GM12878 (cell line): ENCODE measurements around the gene TRDN. TPM values are rescaled to one million over a fixed set of nuclear protein-coding genes. Genes with fewer than 3 reads are reported as not detected.
A peak's percentile ranks its signal among the peaks of the same experiment; 100 is the strongest.

Experiments
- ATAC-seq: fragments of 200-7000 bp; cut with Tn5 transposase; 3 replicates; pipeline ENCODE4 v1.9.1; 2020; ENCODE audit warnings: mild to moderate bottlenecking, moderate library complexity
- BruUV-seq: library from RNA; stranded (reverse); fragments of 400-500 nt; replicated peaks from 2 replicates; lab custom pipeline; 2021; lab: Mats Ljungman, UMichigan
- CTCF ChIA-PET: fragments of 300-600 bp; sonication (Branson Sonifier 250); formaldehyde crosslinking; extraction: SDS; loops from one replicate; lab custom pipeline; 2021; ENCODE audit warnings: inconsistent platforms; lab: Yijun Ruan, JAX
- POLR2A ChIA-PET: fragments of 350-600 bp; formaldehyde crosslinking; extraction: SDS; loops from one replicate; lab custom pipeline; 2021; ENCODE audit warnings: inconsistent platforms; lab: Charles Lee
- RAD21 ChIA-PET: fragments of 300-600 bp; sonication (Branson Sonifier 250); formaldehyde crosslinking; loops from one replicate; lab custom pipeline; 2023; ENCODE audit warnings: antibody characterized with exemption; ENCODE audit not compliant: unreplicated experiment; lab: Charles Lee
- SMC1A ChIA-PET: fragments of 300-600 bp; sonication (Branson Sonifier 250); formaldehyde crosslinking; loops from one replicate; lab custom pipeline; 2023; ENCODE audit not compliant: unreplicated experiment, uncharacterized antibody; lab: Charles Lee
- DNase-seq: peaks from one replicate; pipeline ENCODE4 v3.0.0-alpha.2; 2011; ENCODE audit warnings: low read depth, low spot score
- FAIRE-seq: peaks from 3 replicates; lab custom pipeline; 2011; peaks lifted over from hg19 to GRCh38; lab: Jason Lieb, UNC
- H2AFZ ChIP-seq: 2 replicates; pipeline ENCODE4 v1.6.0; 2011; ENCODE audit warnings: low read depth, low read length, control low read depth; ENCODE audit not compliant: control insufficient read depth
- H3K27ac ChIP-seq: 2 replicates; pipeline ENCODE4 v1.5.1; 2011; ENCODE audit warnings: control low read depth; ENCODE audit not compliant: control insufficient read depth, insufficient read depth
- H3K27me3 ChIP-seq, 2 experiments: replicated peaks in 1 of 2; 2 replicates each; pipeline versions ENCODE4 v1.6.0 to v1.6.1; 2011; ENCODE audit warnings: low read length in 1 of 2; ENCODE audit not compliant: control insufficient read depth in 2 of 2, insufficient read depth in 2 of 2
- H3K36me3 ChIP-seq, 2 experiments: 2 replicates each; pipeline ENCODE4 v1.5.1; 2011; ENCODE audit warnings: low read length in 1 of 2; ENCODE audit not compliant: control insufficient read depth in 2 of 2, insufficient read depth in 2 of 2
- H3K4me1 ChIP-seq: 2 replicates; pipeline ENCODE4 v1.6.1; 2011; ENCODE audit warnings: mild to moderate bottlenecking, low read length, moderate library complexity, mixed read lengths; ENCODE audit not compliant: control insufficient read depth, insufficient read depth
- H3K4me2 ChIP-seq: 2 replicates; pipeline ENCODE4 v1.6.0; 2011; ENCODE audit warnings: control low read depth; ENCODE audit not compliant: control insufficient read depth, insufficient read depth
- H3K4me3 ChIP-seq: fragments of 200-600 bp; sonication (generic); 2 replicates; pipeline ENCODE4 v1.5.1; 2016
- H3K79me2 ChIP-seq: 2 replicates; pipeline ENCODE4 v1.6.0; 2011; ENCODE audit warnings: low read length; ENCODE audit not compliant: control insufficient read depth, insufficient read depth
- H3K9ac ChIP-seq: 2 replicates; pipeline ENCODE4 v1.8.0; 2011; ENCODE audit warnings: low read length, control low read depth, mixed read lengths; ENCODE audit not compliant: control insufficient read depth, insufficient read depth
- H3K9me3 ChIP-seq: replicated peaks from 3 replicates; pipeline ENCODE4 v1.5.1; 2011; ENCODE audit warnings: mild to moderate bottlenecking, low read length; ENCODE audit not compliant: control insufficient read depth, insufficient read depth
- H4K20me1 ChIP-seq: 2 replicates; pipeline ENCODE4 v1.6.0; 2011; ENCODE audit not compliant: control insufficient read depth, insufficient read depth
- CHD4 ChIP-seq: fragments of 200-600 bp; sonication (generic); IDR thresholded peaks from 2 replicates; pipeline ENCODE4 v1.6.1; 2016; ENCODE audit warnings: mild to moderate bottlenecking
- EED ChIP-seq: sonication (generic); IDR thresholded peaks from 2 replicates; pipeline ENCODE4 v1.6.1; 2016; ENCODE audit warnings: antibody characterized with exemption, low read depth
- FOXK2 ChIP-seq: fragments of 450-650 bp; IDR thresholded peaks from 2 replicates; pipeline ENCODE4 v1.6.1; 2017; ENCODE audit warnings: mild to moderate bottlenecking, moderate library complexity
- HDAC2 ChIP-seq: fragments of 200-600 bp; sonication (generic); IDR thresholded peaks from 2 replicates; pipeline ENCODE4 v1.6.1; 2017
- IRF5 ChIP-seq: fragments of 450-650 bp; IDR thresholded peaks from 2 replicates; pipeline ENCODE4 v1.6.1; 2017; ENCODE audit warnings: borderline replicate concordance
- MTA2 ChIP-seq: fragments of 450-650 bp; IDR thresholded peaks from 2 replicates; pipeline ENCODE4 v1.6.1; 2016; ENCODE audit warnings: low read depth, mild to moderate bottlenecking, moderate library complexity
- MXI1 ChIP-seq: fragments of 150-350 bp; IDR thresholded peaks from 2 replicates; pipeline ENCODE4 v1.6.1; 2011; ENCODE audit warnings: low read depth, mild to moderate bottlenecking, inconsistent platforms, low read length, improper control_type of control experiment
- NFYB ChIP-seq: IDR thresholded peaks from 2 replicates; pipeline ENCODE4 v1.6.1; 2011; ENCODE audit warnings: low read depth, mild to moderate bottlenecking, low read length, improper control_type of control experiment, moderate library complexity; ENCODE audit not compliant: insufficient read depth
- NR2F1 ChIP-seq: fragments of 450-650 bp; conservative IDR thresholded peaks from 2 replicates; pipeline ENCODE4 v1.6.1; 2017; ENCODE audit warnings: mild to moderate bottlenecking
- PAX8 ChIP-seq: fragments of 450-650 bp; IDR thresholded peaks from 2 replicates; pipeline ENCODE4 v1.6.1; 2017; ENCODE audit warnings: mild to moderate bottlenecking, moderate library complexity
- PKNOX1 ChIP-seq: fragments of 450-650 bp; IDR thresholded peaks from 2 replicates; pipeline ENCODE4 v1.6.1; 2016; ENCODE audit warnings: mild to moderate bottlenecking
- POLR2A ChIP-seq: IDR thresholded peaks from 2 replicates; pipeline ENCODE4 v1.6.1; 2011; ENCODE audit warnings: low read depth, mild to moderate bottlenecking, low read length
- SIN3A ChIP-seq: IDR thresholded peaks from 2 replicates; pipeline ENCODE4 v1.6.1; 2012; ENCODE audit warnings: low read depth, low read length, improper control_type of control experiment
- SIX5 ChIP-seq: IDR thresholded peaks from 2 replicates; pipeline ENCODE4 v1.6.1; 2011; ENCODE audit warnings: mild to moderate bottlenecking, low read depth, low read length, moderate library complexity; ENCODE audit not compliant: severe bottlenecking
- SREBF2 ChIP-seq: IDR thresholded peaks from 2 replicates; pipeline ENCODE4 v1.6.1; 2012; ENCODE audit warnings: mild to moderate bottlenecking, low read length
- SRF ChIP-seq, 2 experiments: IDR thresholded peaks; 2 replicates each; pipeline ENCODE4 v1.6.1; 2011; ENCODE audit warnings: low read depth in 2 of 2, low read length in 2 of 2, mild to moderate bottlenecking in 1 of 2, moderate library complexity in 1 of 2
- WGBS: methylation state at CpG from one replicate; pipeline ENCODE4 v1.1.6; 2016; ENCODE audit warnings: low lambda C conversion rate; ENCODE audit not compliant: insufficient replicate concordance, insufficient coverage; ENCODE audit errors: missing lambda C conversion rate; 5-methylcytosine and 5-hydroxymethylcytosine counted together
- in situ Hi-C: fragments of 300-500 bp; cut with MboI; formaldehyde crosslinking; loops from 9 replicates; pipeline ENCODE4 v1.14.3; 2018; ENCODE audit warnings: mixed read lengths
- intact Hi-C: fragments of 100-400 bp; cut with micrococcal nuclease; formaldehyde crosslinking; loops from one replicate; pipeline ENCODE4 v1.14.2; 2022; ENCODE audit not compliant: unreplicated experiment
- polyA plus RNA-seq, 11 experiments: library from polyadenylated mRNA; depleted of rRNA in 4 of 11; unstranded in 6 of 11; stranded (reverse) in 5 of 11; fragments of >200 nt; fragmentation: Nextera tagmentation in 4 of 11; fragmentation: Illumina TruSeq in 1 of 11; extraction: Ambion mirVana in 4 of 11; extraction: Trizol in 1 of 11; gene quantifications; 1 replicate in 1 of 11; 2 replicates in 10 of 11; pipeline versions ENCODE4 v1.2.1 to v1.2.3, GENCODE V29; 2011 to 2016; ENCODE audit warnings: inconsistent platforms in 2 of 11, missing spikeins in 2 of 11, low read depth in 1 of 11
- total RNA-seq, 4 experiments: library from RNA; depleted of rRNA in 3 of 4; stranded (reverse); fragments of >200 nt in 3 of 4; fragmentation: Illumina TruSeq in 1 of 4; extraction: Trizol in 1 of 4; gene quantifications; 2 replicates each; pipeline versions ENCODE4 v1.2.1 to v1.2.3, GENCODE V29; 2013 to 2021

TRDN gene
- total and polyA plus RNA-seq, 10 of the 15 experiments (the other 5 are each of a cell fraction or from before 2014, with no cell fraction given) = not detected

GRCh38 chr6:123402052-123402451, 234.7 kb downstream of the TRDN start:
- CTCF ChIA-PET = interaction anchor here (1.0 to 2.1 kb wide), 4 partner anchors 10 to 533 kb away, joined by 3 to 6 read pairs (median 6); no protein-coding TSS in a partner anchor
- FAIRE-seq (peak; percentile 84), ATAC-seq (peak; percentile 94)

GRCh38 chr6:123398072-123398471, 238.7 kb downstream of the TRDN start:
- Histone ChIP-seq H3K4me2 (no peak overlapping the region), H3K4me1 (no peaks in the 10 kb centered on the region), H3K27ac (no peak overlapping the region), H4K20me1 (no peaks in the 10 kb centered on the region), H2AFZ (no peak overlapping the region), H3K9ac (no peak overlapping the region), H3K9me3 (no peaks in the 10 kb centered on the region), H3K36me3 (no peaks in the 10 kb centered on the region), H3K4me3 (no peak overlapping the region), H3K79me2 (no peaks in the 10 kb centered on the region), H3K27me3 (no peaks in the 10 kb centered on the region)
- RAD21 ChIA-PET = no interaction called here
- intact Hi-C loops = no loop called here
- POLR2A ChIA-PET = interaction anchor here (0.6 kb wide), 1 partner anchor 762 kb away, joined by 4 read pairs; no protein-coding TSS in a partner anchor
- WGBS = 46% methylated on average over 12 of the region's 12 CpGs
- CTCF ChIA-PET = interaction anchor here (1.1 to 1.3 kb wide), 3 partner anchors 13 to 317 kb away, joined by 3 to 4 read pairs (median 4); no protein-coding TSS in a partner anchor
- FAIRE-seq (no peak), ATAC-seq (no peak), DNase-seq (no peak)
- SMC1A ChIA-PET = interaction anchor here (1.1 kb wide), 1 partner anchor 315 kb away, joined by 3 read pairs; no protein-coding TSS in a partner anchor
- no TSS peak for BruUV-seq
- in situ Hi-C loops = no loop called here
- no peak for TF ChIP-seq MTA2
- TF ChIP-seq MXI1 = no peak
- TF ChIP-seq CHD4 = no peak
- TF ChIP-seq SREBF2 = no peak
- no peak for TF ChIP-seq POLR2A
- no peak for TF ChIP-seq PAX8
- no peak for TF ChIP-seq NR2F1
- TF ChIP-seq SIX5 = no peak
- no peak for TF ChIP-seq IRF5
- no peak for TF ChIP-seq SIN3A
- TF ChIP-seq HDAC2 = no peak

More at GRCh38 chr6:123402052-123402451, 234.7 kb downstream of the TRDN start:
- TF ChIP-seq FOXK2 (no peak), PKNOX1 (peak; percentile 47), SRF (IDR thresholded peaks at IDR 0.05; ENCODE audit: low read depth in 2 of 2, low read length in 2 of 2) (peak in 1 of 2 experiments; percentile 89; a peak in 2 of 4 replicates), EED (no peak), NFYB (0 out of 2 replicates have a peak, but pooled peaks have one; percentile 31)
- Histone ChIP-seq H3K27me3 (no peaks in the 10 kb centered on the region), H4K20me1 (no peaks in the 10 kb centered on the region), H3K4me1 (no peaks in the 10 kb centered on the region), H3K36me3 (no peaks in the 10 kb centered on the region), H3K4me2 (0 out of 2 replicates have a peak overlapping the region, but pooled peaks have one; percentile 7), H3K4me3 (no peak overlapping the region), H3K9me3 (no peaks in the 10 kb centered on the region), H3K79me2 (no peaks in the 10 kb centered on the region), H2AFZ (peak overlapping the region; percentile 60), H3K9ac (no peak overlapping the region), H3K27ac (no peak overlapping the region)
- ChIA-PET SMC1A (interaction anchor here (0.7 to 1.9 kb wide), 5 partner anchors 9 to 532 kb away, joined by 3 to 4 read pairs (median 3); no protein-coding TSS in a partner anchor), RAD21 (interaction anchor here (1.5 kb wide), 1 partner anchor 305 kb away, joined by 3 read pairs; no protein-coding TSS in a partner anchor), POLR2A (interaction anchor here (0.9 kb wide), 1 partner anchor 10 kb away, joined by 3 read pairs; no protein-coding TSS in a partner anchor)
- no TSS peak for BruUV-seq
- in situ Hi-C loops (no loop called here), intact Hi-C loops (no loop called here)
- DNase-seq = no peak
- WGBS = 2% methylated on average over 2 of the region's 2 CpGs
